BLaER1 (cell line): ENCODE results near the gene CMYA5.

Experiments
- H3K27ac ChIP-seq: shearing (Covaris generic); formaldehyde crosslinking; 2 replicates; pipeline ENCODE4 v1.8.1; 2022
- H3K27me3 ChIP-seq: shearing (Covaris generic); formaldehyde crosslinking; 2 replicates; pipeline ENCODE4 v1.8.1; 2022
- H3K36me3 ChIP-seq: shearing (Covaris generic); formaldehyde crosslinking; 2 replicates; pipeline ENCODE4 v1.8.1; 2022
- H3K4me1 ChIP-seq: shearing (Covaris generic); formaldehyde crosslinking; 2 replicates; pipeline ENCODE4 v1.8.1; 2022
- H3K4me2 ChIP-seq: shearing (Covaris generic); formaldehyde crosslinking; 2 replicates; pipeline ENCODE4 v1.8.1; 2022
- H3K4me3 ChIP-seq: shearing (Covaris generic); formaldehyde crosslinking; 2 replicates; pipeline ENCODE4 v1.8.1; 2022
- H3K9ac ChIP-seq: shearing (Covaris generic); formaldehyde crosslinking; 2 replicates; pipeline ENCODE4 v1.8.1; 2022
- H3K9me3 ChIP-seq: shearing (Covaris generic); formaldehyde crosslinking; 2 replicates; pipeline ENCODE4 v1.8.1; 2022
- H4K20me1 ChIP-seq: shearing (Covaris generic); formaldehyde crosslinking; 2 replicates; pipeline ENCODE4 v1.8.1; 2022
- Cebpa-rat ChIP-seq: shearing (Covaris generic); IDR thresholded peaks from 2 replicates; pipeline ENCODE4 v1.8.1; 2022

Gene CMYA5

DNA sequence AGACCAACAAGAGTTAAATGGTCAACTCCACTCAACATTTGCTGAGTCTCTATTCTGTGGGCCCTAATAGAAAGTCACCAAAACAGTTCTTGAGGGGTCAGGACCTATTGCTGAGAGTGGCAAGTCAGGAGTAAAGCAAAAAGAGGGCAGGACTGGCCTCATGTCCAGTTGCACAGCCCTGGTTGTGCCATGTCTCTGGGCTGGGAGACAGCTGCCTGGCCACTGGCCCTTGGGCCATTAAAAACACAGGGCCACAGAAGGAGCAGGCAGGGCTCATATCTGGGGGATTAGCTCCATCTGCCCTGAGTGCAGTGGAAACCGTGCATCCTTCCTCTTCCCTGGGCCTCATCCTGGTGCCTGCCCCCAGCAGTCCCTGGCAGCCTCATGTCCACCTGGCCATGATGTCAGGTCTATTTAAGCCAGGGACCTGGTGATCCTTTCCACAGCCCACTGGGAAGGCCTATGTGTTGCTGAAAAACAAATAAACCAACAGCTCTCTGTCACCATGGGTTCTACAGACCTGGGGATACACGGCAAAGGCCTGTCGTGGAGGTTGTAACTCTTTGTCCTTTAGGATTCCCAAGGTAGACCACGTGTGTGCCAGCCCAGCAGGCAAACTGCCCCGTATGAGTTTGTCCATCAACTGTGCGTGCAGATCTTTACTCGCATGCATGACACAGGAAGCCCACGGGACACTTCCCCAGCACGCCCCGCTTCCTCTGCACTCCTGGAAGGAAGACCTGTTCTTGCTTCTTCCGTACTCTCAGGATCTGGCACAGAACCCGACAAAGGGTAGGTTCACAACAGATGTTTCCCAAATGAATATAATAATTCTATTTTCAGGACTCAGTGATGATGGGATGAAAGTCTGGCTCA, 152.6 kb downstream of the CMYA5 start:
- Histone ChIP-seq H3K36me3 (no peaks in the 10 kb centered on the region), H3K4me3 (no peak overlapping the region), H3K27me3 (no peaks in the 10 kb centered on the region), H3K4me2 (peak overlapping the region; percentile 61), H3K9me3 (peaks cover 5% of the 10 kb centered on the region; the same call in 1 of the 2 replicates), H4K20me1 (no peaks in the 10 kb centered on the region), H3K4me1 (peaks cover 29% of the 10 kb centered on the region), H3K9ac (no peak overlapping the region), H3K27ac (no peak overlapping the region)
- no peak for TF ChIP-seq Cebpa-rat

DNA sequence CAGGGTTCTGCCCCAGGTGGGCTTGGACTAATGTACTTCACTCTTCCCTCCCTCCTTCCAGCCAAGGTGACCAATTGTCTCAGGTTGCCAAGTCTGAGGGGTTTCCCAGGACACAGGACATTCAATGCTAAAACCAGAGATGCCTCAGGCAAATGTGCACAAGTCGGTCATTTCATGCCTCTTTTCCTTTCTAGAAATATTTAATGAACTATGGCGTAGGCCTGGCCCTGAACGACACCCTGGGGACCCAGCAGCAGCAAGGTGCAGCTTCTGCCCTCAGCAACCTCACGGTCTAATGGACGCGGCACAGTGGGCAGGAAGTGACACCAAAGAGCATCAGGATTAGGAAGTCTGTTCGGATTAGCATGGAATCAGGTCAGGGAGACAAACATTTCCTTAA, 153.4 kb downstream of the CMYA5 start:
- no peak overlapping the region for H3K27ac ChIP-seq
- no peaks in the 10 kb centered on the region for H4K20me1 ChIP-seq
- H3K4me2 ChIP-seq = peak overlapping the region; percentile 61
- no peak for TF ChIP-seq Cebpa-rat
- no peak overlapping the region for H3K4me3 ChIP-seq
- no peaks in the 10 kb centered on the region for H3K36me3 ChIP-seq
- H3K4me1 ChIP-seq = peaks cover 29% of the 10 kb centered on the region
- peaks cover 5% of the 10 kb centered on the region; the same call in 1 of the 2 replicates for H3K9me3 ChIP-seq
- no peak overlapping the region for H3K9ac ChIP-seq
- no peaks in the 10 kb centered on the region for H3K27me3 ChIP-seq

DNA sequence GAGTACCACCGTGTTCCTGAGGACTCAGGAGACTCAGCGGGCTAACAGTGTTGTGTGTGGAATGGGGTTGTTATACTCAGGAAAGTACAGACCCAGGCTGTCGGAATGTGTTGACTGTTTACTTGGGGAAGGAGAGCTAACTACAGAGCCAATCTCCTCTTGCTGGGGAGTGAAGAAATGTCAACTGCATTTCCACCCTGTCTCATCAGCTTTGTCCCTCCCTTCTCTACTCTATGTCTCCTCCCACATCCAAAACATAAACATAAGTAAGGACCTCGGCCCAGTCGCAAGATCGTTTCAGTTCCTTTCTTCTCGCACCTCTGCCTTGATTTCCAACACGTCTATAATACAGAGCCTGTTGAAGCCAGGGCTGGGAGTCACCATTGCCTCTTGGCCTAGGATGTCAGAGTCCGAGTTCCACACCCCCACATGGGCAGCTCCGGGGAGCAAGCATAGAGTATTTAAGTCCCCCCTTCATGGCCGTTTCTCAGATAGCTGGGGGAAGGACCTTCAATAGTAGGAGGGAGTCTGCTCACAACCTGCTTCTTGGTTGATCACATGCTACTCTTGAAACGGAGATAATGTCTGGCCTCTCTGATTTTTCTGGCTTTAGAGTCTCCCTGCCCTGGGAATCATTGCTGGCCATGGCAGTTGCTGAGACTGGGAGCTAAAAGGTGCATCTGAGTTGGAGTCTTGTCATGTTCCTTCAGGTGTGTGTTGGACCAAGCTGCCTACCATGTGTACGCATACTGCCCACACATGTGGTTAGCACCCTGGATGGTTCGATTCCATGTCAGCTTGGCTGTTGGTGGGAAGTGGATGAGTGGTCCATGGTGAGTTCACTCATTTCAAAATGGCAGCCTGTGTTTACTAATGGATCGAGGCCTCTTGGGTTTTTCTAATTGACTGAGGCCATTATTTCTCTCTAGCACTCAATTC, 154.1 kb downstream of the CMYA5 start:
- no peak overlapping the region for H3K9ac ChIP-seq
- no peak overlapping the region for H3K27ac ChIP-seq
- H4K20me1 ChIP-seq = no peaks in the 10 kb centered on the region

DNA sequence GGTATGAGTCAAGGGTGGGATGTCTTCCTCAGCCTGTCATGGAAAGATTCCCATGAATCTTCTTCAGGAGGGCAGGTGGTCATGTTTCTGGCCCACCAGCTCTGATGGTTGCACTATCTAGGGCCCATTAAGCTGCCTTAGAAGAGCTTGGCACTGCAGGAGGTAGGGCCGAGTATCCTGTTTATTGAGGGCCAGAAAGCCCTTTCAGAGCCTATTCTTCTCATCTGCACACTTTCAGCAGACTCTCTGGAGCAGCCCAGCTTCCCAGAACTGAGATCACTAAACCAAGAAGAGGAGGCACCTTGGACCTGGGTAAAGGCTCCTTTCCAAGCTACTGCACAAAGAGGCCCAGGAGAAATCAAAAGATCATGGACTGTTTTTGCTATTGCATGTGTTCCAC, 154.9 kb downstream of the CMYA5 start:
- H3K9me3 ChIP-seq = peaks cover 5% of the 10 kb centered on the region; the same call in 1 of the 2 replicates
- H3K4me2 ChIP-seq = no peak overlapping the region
- peaks cover 29% of the 10 kb centered on the region for H3K4me1 ChIP-seq
- no peaks in the 10 kb centered on the region for H3K27me3 ChIP-seq
- no peak overlapping the region for H3K9ac ChIP-seq
- H3K4me3 ChIP-seq = no peak overlapping the region
- TF ChIP-seq Cebpa-rat = no peak
- H3K27ac ChIP-seq = no peak overlapping the region
- H4K20me1 ChIP-seq = no peaks in the 10 kb centered on the region
- H3K36me3 ChIP-seq = no peaks in the 10 kb centered on the region

More for the DNA sequence above, 154.1 kb downstream of the CMYA5 start:
- no peak for TF ChIP-seq Cebpa-rat
- H3K9me3 ChIP-seq = peaks cover 5% of the 10 kb centered on the region; the same call in 1 of the 2 replicates
- H3K4me3 ChIP-seq = no peak overlapping the region
- peaks cover 29% of the 10 kb centered on the region for H3K4me1 ChIP-seq
- peak overlapping the region; percentile 61 for H3K4me2 ChIP-seq
- H3K27me3 ChIP-seq = no peaks in the 10 kb centered on the region
- H3K36me3 ChIP-seq = no peaks in the 10 kb centered on the region

DNA sequence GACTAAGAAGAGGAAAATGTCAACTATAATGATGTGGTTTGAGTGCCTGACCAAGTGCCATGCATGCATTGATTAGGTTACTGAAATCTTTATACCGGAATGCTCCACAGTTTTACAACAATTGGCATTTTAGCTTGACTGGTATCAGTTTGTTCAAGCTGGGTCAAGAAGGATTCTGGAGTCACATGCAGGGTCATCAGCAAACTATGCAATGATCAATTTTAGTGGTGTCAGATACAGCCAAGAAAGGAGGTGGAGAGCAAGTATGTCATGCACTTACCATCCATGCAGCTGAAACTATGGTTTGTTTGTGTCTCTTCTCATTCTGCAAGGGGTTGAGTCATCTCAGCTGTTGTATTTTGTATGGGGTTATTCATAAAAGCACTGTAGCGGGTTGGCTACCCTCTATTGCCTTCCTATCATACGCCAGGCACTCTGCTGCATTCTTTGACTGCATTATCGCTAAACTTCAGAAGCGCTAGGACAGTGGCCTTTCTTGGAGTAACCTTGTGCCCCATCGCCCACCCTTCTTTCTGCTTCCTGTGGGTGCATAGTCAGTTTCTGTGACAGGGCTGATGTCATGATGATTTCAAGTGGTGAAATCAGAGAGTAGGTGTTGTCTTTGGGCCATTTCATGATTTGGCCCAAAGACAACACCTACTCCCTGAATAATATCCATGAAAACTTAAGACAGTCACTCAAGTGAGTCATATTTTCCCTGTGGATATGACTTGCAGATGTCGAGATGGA, 156.0 kb downstream of the CMYA5 start:
- H3K4me1 ChIP-seq = peaks cover 23% of the 10 kb centered on the region
- no peaks in the 10 kb centered on the region for H3K36me3 ChIP-seq
- H4K20me1 ChIP-seq = no peaks in the 10 kb centered on the region
- no peak overlapping the region for H3K27ac ChIP-seq
- peaks cover 5% of the 10 kb centered on the region; the same call in 1 of the 2 replicates for H3K9me3 ChIP-seq
- no peak overlapping the region for H3K4me3 ChIP-seq
- peak overlapping the region; percentile 29; the same call in 1 of the 2 replicates for H3K4me2 ChIP-seq
- TF ChIP-seq Cebpa-rat = no peak
- H3K27me3 ChIP-seq = no peaks in the 10 kb centered on the region
- H3K9ac ChIP-seq = no peak overlapping the region

DNA sequence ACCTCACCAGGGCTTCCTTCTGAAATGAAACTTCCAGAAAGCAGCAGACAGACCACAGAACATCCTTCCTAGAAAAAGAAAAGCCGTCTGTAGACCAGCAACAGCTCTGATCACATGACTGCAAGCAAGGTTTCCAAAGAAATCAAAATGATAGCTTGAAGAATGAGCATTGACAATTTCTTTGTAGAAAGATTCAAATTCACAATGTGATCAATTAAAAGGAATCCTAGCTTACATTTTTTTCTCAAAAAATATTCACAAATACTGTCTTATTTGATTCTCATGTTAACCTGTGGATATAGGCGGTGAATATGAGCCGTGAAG, 156.5 kb downstream of the CMYA5 start:
- no peaks in the 10 kb centered on the region for H3K36me3 ChIP-seq
- H3K4me2 ChIP-seq = peak overlapping the region; percentile 29; the same call in 1 of the 2 replicates
- no peaks in the 10 kb centered on the region for H4K20me1 ChIP-seq
- peaks cover 5% of the 10 kb centered on the region; the same call in 1 of the 2 replicates for H3K9me3 ChIP-seq
- H3K4me1 ChIP-seq = peaks cover 23% of the 10 kb centered on the region
- no peaks in the 10 kb centered on the region for H3K27me3 ChIP-seq
- no peak overlapping the region for H3K4me3 ChIP-seq
- H3K9ac ChIP-seq = no peak overlapping the region
- no peak for TF ChIP-seq Cebpa-rat
- H3K27ac ChIP-seq = no peak overlapping the region

DNA sequence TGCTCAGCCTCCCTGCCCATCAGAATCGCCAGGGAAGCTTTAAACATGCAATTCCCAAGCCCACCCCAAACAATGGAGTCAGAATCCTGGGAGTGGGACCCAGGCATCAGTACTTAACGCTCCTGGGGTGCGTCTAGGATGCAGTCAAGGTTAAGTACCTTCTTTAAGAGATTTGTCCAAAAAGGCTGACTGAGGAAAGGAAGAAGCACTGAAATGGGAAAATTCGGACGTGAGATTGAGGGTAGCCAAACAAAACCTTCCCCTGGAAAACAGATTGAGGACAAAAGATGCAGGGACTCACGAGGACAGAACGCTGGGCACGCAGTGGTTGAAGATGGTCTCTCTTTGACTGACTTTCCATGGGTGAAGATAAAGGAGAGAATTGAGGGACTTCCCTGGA, 157.9 kb downstream of the CMYA5 start:
- no peak overlapping the region for H3K4me3 ChIP-seq

DNA sequence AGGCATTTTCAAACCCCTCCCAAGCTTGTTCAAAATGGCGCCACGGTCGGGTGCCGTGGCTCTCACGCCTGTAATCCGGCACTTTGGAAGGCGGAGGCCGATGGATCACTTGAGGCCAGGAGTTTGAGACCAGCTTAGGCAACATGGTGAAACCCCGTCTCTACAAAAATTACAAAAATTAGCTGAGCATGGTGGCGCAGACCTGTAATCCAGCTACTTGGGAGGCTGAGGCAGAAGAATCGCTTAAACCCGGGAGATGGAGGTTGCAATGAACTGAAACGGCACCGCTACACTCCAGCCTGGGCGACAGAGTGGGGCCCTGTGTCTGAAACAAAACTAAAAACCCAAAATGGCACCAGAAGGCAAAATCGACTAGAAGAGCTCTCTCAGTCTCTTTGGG, 159.4 kb downstream of the CMYA5 start:
- H3K4me1 ChIP-seq = 0 out of 2 replicates have a peak, but pooled peaks cover 9% of the 10 kb centered on the region
- no peak overlapping the region for H3K4me3 ChIP-seq
- no peak overlapping the region for H3K9ac ChIP-seq
- H3K36me3 ChIP-seq = no peaks in the 10 kb centered on the region
- no peaks in the 10 kb centered on the region for H4K20me1 ChIP-seq
- H3K27me3 ChIP-seq = no peaks in the 10 kb centered on the region
- TF ChIP-seq Cebpa-rat = no peak
- no peak overlapping the region for H3K4me2 ChIP-seq
- H3K9me3 ChIP-seq = peaks cover under 1% of the 10 kb centered on the region; the same call in 1 of the 2 replicates
- no peak overlapping the region for H3K27ac ChIP-seq

More for the DNA sequence above, 157.9 kb downstream of the CMYA5 start:
- Histone ChIP-seq H3K9ac (no peak overlapping the region), H3K4me1 (peaks cover 17% of the 10 kb centered on the region), H4K20me1 (no peaks in the 10 kb centered on the region), H3K4me2 (no peak overlapping the region), H3K36me3 (no peaks in the 10 kb centered on the region), H3K27ac (no peak overlapping the region), H3K27me3 (no peaks in the 10 kb centered on the region), H3K9me3 (peaks cover 5% of the 10 kb centered on the region; the same call in 1 of the 2 replicates)
- TF ChIP-seq Cebpa-rat = no peak
